ENCODE data around the gene ARHGAP24.

ARHGAP24 gene

DNA sequence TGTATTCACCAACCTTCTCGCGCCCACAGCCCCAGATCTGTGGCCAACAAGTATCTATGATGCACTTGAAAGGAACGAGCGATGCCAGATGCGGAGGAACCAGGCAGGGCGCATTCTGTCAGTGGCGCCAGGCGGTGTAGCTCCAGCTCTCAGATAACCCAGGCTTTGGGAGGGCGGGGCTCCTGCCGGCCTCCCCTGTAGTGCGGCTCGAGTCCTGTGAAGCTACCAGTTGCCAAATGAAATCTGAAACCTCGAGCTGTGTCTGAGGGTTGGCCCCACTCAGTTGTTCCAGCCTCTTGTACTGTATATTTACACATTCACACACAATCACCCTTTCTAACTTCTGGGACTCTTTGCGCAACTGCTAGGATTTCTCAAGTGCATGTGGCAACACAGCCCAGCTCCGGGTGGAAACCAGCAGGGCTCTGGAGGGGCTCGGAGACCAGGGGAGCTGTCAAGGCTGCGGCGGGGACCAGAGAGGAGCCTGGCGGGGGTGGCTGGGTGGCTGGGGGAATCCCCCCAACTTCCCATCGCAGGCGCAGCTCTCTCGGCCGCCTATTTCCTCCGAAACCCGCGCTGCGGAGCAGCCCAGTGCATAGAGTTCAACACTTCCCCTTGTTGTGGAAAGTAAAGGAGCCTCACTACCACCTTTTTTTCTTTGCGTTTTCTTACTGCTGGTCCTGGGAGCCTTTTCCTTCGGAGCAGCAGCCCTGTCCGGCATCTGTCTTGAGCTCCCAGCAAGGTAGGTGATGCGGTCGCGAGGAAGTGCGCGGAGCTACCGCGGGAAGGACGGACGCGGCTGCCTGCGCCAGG is at the start of gene ARHGAP24:
Gene ARHGAP24, plus strand, starts transcription at position 333 of the 813 bp plus-strand sequence.
- no peak for DNase-seq (ENCODE audit: low read depth, low spot score)

DNA sequence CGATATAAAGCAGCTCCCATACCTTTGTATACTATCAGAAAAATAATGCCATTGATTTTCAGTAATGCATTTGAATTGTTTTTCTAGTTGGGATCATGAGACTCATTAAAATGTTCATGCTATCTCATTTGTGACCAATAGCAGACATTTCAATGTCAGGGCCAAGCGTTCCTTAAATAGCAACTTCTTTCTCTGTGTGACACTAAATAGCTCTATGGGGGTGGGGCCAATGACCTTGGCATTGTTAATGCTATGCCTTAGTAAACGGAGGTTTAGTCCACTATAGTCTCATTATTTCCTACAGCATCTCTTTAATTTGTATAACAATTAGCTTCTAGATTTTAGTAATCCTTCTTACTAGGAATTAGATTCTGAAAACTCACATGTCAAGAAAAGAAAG is 48.6 kb upstream of the ARHGAP24 start:
- no peak for DNase-seq (ENCODE audit: low read depth, low spot score)

DNA sequence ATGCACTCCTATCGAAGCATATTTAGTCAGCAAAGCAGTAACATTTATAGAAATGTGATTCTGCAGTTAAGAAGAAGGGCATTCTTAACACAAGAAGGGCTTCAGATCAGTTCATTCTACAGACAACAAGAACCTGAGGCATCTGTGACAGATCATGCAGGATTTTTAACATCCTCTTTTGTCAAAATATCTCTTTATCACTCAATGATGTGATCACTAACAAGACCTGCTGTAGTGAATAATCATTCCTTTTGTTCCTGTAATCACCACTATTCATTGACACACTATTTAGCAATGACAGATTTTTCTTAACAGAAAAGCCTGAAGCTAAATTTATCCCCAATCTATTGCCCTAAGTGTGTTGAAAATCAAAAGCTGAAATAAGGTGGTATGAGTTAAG is 47.8 kb upstream of the ARHGAP24 start:
- DNase-seq (ENCODE audit: low read depth, low spot score): no peak

DNA sequence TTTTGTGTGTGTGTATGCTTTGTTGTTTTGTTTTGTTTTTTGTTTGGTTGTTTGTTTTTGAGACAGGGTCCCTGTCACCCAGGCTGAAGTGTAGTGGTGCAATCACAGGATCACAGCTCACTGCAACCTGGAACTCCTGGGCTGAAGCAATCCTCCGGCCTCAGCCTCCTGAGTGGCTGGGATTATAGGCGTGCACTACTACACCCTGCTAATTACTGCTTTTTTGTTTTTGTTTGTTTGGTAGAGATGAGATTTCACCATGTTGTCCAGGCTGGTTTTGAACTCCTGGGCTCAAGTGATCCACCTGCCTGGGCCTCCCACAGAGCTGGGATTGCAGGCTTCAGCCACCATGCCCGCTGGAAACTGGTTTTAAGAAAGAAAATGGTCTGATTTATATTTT is 44.7 kb upstream of the ARHGAP24 start:
- DNase-seq (ENCODE audit: low read depth, low spot score): no peak

DNA sequence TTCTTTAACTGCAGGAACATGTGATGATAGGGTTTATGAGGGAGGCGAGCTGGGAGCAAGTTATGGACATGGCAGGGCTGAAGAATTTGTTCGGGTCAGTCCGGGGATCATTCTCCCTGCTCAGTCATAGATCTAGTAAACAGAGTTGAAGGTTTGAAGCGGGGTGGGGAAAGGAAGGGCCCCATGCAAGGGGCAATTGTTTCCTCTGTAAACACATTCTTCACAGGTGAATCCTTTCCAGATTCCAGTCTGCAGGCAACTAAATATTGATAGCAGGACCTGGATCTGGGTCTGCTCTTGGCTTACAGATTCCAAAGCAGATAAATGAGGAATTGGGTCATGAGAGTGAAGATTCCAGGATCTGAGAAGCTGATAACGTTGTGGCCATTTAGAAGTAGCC is 44.3 kb upstream of the ARHGAP24 start:
- no peak for DNase-seq (ENCODE audit: low read depth, low spot score)

DNA sequence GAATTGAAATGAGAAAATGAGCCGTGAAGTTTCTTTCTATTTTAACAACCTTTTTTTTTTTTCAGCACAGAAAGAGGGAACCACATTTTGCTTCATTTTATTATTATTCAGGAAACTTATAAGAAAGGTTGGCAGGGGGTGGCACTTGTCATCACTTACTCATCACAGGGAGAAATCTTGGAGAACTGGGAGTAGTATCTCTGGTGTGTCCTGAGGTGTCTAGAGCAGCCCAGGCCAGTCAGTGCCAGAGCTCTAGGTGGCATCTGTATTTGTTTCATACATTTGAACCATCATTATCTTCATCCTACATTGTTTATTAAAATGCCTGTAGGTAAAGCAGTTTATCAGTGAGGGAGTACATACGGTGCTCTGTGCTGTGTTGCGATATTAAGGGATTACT is 43.8 kb upstream of the ARHGAP24 start:
- no peak for DNase-seq (ENCODE audit: low read depth, low spot score)

DNA sequence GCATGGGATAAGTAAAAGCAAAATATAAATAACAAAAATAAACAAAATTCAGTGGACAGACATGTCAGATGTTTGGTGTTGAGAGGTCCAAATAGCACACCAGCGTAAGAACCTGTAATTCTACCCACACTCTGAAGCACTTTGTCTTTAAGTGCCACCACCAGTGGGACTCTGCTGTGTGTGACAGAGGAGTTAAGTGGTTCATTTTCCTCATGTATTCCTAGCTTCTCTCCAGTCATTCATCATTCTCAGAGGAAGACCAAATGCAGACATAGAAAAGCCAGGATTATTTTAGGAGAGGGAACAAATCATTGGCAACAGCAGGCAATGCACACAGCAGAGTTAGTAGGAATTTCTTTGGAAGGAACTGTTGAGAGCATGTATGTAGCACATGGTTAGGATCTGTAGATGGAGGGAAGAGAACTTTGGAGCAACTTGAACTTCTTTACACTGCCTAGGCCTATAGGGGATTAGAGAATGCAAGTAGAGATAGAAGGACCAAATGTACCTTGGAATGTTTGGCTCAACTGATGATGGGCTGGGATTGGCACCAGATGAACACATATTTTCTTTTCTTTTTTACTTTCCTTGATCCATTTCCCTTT is 43.0 kb upstream of the ARHGAP24 start:
- no peak for DNase-seq (ENCODE audit: low read depth, low spot score)

DNA sequence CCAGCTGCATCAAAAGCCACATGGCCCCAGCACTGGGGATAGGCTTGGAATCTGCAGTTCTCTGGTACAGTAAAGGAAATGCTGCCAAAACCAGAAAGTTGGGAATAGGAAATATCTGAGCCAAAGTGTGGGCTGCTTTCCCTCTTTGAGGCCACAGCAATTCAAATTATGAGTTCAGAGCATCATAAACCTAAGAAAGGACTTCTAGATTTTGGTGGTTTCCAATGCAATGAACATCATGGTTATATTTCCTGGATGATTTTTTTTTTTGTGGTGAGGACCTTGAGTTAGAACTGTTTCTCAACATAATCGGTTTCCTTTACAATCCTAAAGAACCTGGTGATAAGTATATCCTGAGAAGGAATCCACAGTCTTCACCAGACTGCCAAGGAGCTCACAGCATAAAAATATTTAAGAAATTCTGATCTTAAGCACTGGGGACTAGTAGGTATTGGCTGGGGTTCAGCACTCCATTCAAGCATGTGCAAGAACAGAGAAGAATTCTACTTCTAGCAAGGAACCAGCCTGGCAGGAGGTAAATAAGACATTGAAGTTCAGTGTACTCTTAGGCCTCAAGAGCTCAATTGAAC is 29.8 kb upstream of the ARHGAP24 start:
- DNase-seq (ENCODE audit: low read depth, low spot score): no peak

DNA sequence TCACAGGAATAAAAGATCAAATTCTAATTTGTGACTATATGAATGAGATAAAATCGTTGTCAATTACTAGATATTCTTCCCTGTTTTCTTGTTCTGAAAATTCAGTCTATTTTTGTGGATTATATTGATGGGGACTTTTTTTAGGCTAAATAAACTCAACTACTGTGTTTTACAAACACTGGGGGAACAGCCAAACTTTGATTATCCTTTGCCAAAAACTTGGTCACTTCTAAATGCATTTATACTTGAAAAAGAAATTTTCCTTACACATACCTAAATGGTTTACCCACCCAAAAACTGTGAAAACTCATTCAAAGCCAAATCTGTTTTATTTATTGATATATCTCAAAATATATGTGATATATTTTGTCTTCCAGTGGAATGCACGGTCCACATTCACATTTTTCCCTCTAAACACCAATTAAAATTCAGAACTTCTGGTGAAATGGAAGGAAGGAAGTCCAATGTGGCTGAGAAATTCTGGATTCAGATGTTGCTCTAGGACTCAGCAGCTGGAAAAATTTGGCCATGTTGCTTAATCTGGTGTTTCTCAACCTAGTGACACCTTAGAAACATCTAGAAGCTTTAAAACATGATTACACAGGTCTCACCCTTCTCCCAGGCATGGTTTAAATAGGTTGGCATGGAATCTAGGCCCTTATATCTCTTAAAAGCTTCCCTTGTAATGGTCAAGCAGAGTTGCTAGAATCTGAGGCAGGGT is 28.6 kb upstream of the ARHGAP24 start:
- DNase-seq (ENCODE audit: low read depth, low spot score): no peak

DNA sequence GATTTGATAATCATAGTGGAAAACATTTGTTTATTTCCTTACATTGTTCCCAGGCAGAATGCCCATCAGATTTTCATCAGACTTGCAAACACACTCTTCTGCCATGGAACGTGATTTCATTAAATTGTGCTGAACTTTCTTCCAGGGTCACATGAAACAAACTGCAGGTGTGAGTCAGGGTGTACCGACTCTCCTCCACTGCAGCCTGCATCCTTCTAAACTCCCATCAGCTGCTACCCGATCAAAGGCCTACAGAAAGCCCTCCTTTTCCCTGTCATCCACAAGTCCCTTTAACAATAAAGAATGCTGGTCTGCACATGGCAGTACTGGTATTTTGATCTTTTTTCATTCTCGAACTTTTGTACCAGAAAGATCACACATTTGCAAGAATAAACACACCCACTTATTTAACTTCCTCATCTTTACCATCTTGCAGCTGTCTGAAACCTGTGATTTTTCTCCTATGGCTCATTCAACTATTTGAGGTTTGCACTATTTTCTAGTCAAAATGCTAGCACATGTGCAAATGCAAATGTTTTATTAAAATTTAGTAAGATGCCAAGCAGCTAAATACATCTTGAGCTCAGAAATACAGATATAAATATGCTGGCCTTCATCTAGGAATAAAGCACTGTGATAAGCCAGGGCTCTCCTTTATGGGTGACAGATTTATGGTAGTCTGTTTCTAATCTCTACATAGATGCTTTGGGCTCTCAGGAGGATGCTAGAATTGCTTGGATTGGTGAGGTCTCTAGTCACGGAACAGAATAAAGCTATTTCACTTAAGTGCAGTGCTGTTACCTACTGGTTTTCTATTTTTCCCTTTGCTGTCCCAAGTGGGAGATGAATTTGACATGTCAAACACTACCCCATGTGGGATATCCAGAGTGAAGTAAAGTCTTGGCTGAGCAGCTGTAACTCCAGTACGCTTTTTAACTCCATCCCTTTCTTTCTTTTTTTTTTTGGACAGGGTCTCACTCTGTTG is 25.8 kb upstream of the ARHGAP24 start:
- DNase-seq (ENCODE audit: low read depth, low spot score): no peak

DNA sequence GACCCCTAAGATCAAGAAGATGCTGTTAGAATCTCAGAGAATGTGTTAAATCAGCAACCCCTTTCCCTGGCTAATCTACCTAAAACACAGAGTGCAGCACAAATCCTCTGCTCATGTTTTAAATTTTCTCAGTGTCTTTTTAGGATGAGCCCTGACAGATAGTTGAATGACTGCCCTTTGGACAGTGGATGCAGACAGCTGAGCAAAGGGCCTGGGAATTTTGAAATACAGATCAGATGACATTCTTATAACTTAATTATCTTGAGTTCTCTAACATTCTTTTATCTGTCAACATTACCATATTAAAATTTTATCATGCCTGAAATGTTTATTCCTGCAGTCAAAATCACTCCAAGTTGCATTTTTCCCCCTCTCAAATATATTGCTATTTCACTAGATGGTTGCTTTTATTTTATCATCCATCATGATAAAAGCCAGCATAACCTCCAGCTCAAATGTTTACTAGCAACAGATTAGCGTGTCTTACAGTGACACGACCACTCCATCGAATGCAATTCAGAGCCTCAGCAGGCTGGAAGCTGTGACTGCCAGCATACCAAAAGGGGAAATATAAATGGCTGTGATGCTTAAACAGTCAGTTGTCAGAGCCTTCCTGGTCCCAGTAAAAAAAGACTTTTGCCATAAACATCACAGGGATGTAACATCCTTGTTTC is 22.8 kb upstream of the ARHGAP24 start:
- no peak for DNase-seq (ENCODE audit: low read depth, low spot score)

DNA sequence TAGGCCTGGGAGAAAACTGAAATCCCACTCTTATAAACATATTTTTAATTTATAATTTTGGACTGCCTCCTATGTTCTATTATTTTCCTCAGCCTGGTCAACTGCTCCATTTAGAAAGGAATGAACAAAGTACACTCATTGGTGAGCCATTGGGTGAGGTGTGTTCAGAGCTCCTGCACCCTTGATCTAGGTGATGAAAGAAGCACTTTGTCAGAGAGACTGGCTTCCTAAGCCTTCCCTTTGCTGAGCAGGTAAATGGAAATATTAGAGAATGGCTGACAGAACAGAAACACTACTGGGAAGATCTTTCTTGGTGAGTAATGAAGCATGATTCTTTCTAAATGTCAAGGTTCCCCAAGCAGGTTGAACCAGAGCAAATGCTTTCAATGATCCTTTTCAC is 19.0 kb upstream of the ARHGAP24 start:
- no peak for DNase-seq (ENCODE audit: low read depth, low spot score)

DNA sequence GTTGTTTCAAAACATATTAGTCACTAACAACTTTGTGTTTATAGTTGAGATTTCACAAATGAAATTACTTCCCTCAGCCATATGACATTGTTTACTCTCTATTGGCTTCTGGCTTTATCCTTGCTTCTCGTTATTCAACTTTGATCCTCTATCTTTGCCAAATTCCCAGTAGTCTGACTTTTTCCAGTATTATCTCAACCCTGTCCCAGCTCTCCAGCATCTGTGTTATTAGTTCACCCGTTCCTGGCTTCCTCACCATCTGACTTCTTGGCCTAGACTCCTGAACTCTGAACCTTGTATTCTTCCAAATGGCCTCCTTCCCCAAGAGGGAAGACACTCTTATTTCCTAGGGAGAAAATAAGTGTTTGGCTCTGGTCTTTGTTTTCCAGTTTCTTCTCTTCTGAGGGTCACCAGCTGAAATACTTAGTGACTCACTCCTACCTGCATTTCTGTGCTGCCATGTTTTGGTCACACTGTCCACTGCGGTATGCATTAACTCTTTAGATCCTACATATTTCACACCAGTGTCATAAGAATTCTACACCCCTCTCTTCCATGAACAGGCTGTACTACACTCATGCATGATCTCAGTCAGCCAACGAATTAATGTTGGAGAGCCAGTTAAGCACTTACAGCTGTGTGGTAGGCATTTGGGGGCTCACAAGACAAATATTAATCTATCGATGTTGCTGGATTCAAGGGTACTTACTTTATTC is 17.0 kb upstream of the ARHGAP24 start:
- DNase-seq (ENCODE audit: low read depth, low spot score): no peak

DNA sequence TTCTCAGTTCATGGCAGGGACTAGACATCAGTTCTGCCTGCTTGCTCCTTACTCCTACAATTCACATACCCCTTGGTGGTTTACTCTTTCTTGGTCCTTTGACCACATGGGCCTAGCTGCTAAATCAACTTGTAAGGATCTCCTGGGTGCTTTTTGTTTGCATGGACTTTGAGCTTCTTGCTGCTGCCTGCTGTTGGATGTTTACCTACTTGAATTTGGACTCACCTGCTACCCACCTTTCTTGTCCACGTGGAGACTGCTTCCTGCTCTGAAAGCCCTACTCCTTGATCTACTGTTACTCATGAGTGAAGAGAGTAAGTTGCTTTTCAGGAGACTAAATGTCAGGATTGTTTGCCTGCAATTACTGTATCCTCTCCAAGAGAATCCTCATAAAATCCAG is 15.2 kb upstream of the ARHGAP24 start:
- DNase-seq (ENCODE audit: low read depth, low spot score): no peak

DNA sequence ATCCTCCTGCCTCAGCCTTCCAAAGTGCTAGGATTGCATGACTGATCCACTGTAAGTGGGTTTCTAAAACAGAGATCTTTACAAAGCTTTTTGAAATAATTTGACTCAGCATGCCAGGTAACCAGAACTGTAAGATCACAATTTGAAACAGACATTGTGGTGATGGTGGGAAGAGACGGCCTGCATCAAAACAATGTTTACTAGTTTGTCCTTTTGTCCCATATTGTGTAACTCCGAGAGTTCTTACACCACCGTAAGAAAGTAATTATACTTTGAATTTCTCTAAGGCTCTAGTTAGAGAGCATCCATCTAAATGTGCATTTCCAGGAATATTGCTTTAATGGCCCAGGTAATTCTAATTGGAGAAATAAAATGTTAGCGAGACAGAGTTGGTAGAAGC is 594 bp upstream of the ARHGAP24 start:
- no peak for DNase-seq (ENCODE audit: low read depth, low spot score)

DNA sequence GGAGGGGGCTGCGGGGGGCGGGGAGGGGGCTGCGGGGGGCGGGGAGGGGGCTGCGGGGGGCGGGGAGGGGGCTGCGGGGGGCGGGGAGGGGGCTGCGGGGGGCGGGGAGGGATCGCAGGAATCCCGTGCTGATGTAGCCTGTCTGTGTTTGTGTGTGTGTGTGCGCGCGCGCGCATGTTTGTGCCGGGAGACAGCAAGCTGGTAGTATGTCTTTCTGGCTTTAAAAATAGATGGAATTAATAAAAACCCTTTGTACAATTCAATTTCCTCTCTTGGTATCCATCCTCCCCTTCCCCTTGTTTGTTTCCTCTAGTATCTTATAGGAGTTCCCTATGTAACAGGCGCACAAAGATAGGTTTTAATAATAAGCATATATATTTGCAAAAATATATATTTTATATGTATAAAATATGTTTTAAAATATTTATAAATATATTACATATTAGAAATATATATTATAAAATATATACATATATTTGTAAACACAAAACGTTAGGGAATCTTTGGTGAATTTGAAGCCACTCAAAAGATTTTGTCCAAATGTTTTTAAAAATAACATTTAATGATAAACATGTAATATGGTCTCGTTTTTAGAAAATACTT is 782 bp downstream of the ARHGAP24 start:
- DNase-seq (ENCODE audit: low read depth, low spot score): no peak

DNA sequence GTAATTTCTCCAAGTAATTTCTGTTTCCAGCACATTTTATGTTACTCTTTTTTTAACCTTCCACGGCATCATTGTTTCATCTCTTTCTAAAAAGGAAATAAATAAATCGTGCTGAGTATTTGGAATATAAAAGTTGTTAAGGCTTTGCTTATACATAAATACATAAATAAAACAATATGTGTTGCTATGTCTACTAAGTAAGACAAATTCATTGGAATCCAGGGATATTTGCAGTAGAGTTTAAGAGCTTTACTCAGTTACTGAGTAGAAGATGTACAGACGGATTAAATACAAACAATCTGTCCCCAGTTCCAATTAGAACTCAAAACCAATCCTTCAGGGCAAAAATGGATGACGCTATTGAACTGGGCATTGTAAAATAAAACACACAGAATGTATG is 1.4 kb downstream of the ARHGAP24 start:
- no peak for DNase-seq (ENCODE audit: low read depth, low spot score)

DNA sequence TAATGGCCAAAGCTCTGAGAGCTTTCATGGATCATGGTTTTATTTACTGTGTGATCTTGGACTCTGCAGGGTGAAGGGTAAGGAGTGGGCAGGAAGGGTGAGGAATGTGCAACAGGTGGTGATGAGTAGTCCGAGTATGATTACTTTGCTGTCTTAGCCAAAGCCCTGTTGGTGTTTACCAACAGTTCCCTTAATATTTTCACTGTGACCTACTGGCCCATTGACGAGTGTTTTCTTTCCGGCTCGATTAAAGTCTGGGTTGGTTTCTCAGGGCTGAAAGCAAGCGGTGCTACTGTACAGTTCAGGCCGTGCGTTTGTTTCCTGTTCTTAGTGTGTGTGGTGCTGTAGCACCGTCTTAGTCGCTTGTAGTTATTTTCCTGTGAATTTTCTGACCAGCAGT is 2.6 kb downstream of the ARHGAP24 start:
- no peak for DNase-seq (ENCODE audit: low read depth, low spot score)

DNA sequence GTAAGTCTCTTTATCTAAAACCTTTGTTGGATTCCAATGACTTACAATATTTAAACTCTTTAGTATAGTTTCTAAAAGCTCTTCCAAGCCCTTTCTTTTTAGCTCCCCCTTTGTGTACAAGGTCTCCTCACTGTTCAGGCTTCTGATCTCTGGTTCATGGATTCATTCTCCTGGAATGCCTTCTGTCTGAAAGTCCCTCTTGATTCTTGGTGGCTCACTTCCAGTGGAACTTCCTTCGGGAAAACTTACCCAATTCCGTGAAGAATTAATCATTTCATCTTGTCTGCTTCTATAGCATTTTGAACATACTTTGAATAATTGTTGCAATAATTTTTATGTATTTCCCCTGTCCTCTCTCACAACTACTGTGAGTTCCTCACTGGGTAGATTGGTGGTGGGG is 3.6 kb downstream of the ARHGAP24 start:
- no peak for DNase-seq (ENCODE audit: low read depth, low spot score)
